Hepatocyte (in vitro differentiated cells): ENCODE results near the gene MTG2.

Experiments used
- CTCF ChIP-seq: fragments of 200-600 bp; sonication (generic); IDR thresholded peaks from 2 replicates; pipeline ENCODE4 v1.5.1; 2016; ENCODE audit warnings: antibody characterized with exemption, mild to moderate bottlenecking; ENCODE audit not compliant: poor library complexity
- EZH2 ChIP-seq: fragments of 200-600 bp; sonication (generic); IDR thresholded peaks from 2 replicates; pipeline ENCODE4 v1.6.1; 2016; ENCODE audit warnings: antibody characterized with exemption, mild to moderate bottlenecking, borderline replicate concordance
- EZH2phosphoT487 ChIP-seq: fragments of 200-600 bp; sonication (generic); IDR thresholded peaks from one replicate; pipeline ENCODE4 v1.6.1; 2018; ENCODE audit warnings: antibody characterized with exemption, mild to moderate bottlenecking, low read depth, moderate library complexity; ENCODE audit not compliant: unreplicated experiment, severe bottlenecking

GRCh38 chr20:62177307-62177706 lies 5.5 kb upstream of the MTG2 start:
- no peak for TF ChIP-seq CTCF
- TF ChIP-seq EZH2, result no peak
- no peak for TF ChIP-seq EZH2phosphoT487
